Uterus (tissue), 4 donors: ENCODE data around the gene EVL. TPM values are rescaled to one million over a fixed set of nuclear protein-coding genes. Genes with fewer than 3 reads are reported as not detected.
A peak's percentile ranks its signal among the peaks of the same experiment; 100 is the strongest.

Experiments
- DNase-seq, 2 donors: peaks; one replicate each; pipeline ENCODE4 v3.0.0-alpha.2; 2019 to 2020
- H3K27ac ChIP-seq, 2 donors: fragments of 200-600 bp; sonication (generic); 1 replicate in 1 of 2; 2 replicates in 1 of 2; pipeline ENCODE4 v1.5.1; 2016 to 2018
- H3K27me3 ChIP-seq, 2 donors: fragments of 200-600 bp; sonication (generic); one replicate each; pipeline ENCODE4 v1.5.1; 2018 to 2019; ENCODE audit warnings: control low read depth in 1 of 2
- H3K36me3 ChIP-seq, 2 donors: fragments of 200-600 bp; sonication (generic); one replicate each; pipeline ENCODE4 v1.5.1; 2019; ENCODE audit warnings: control low read depth in 1 of 2
- H3K4me1 ChIP-seq, 2 donors: fragments of 200-600 bp; sonication (generic); one replicate each; pipeline ENCODE4 v1.5.1; 2018 to 2019; ENCODE audit warnings: control low read depth in 1 of 2
- H3K4me3 ChIP-seq, 2 donors: fragments of 200-600 bp; sonication (generic); 1 replicate in 1 of 2; 2 replicates in 1 of 2; pipeline ENCODE4 v1.5.1; 2018 to 2019; ENCODE audit warnings: mild to moderate bottlenecking in 1 of 2
- H3K9me3 ChIP-seq, 2 donors: fragments of 200-600 bp; sonication (generic); one replicate each; pipeline ENCODE4 v1.5.1; 2019; ENCODE audit warnings: control low read depth in 1 of 2
- POLR2A ChIP-seq, 2 donors: fragments of 450-650 bp; IDR thresholded peaks; one replicate each; pipeline ENCODE4 v1.6.1; 2016; ENCODE audit warnings: antibody characterized with exemption in 2 of 2, mild to moderate bottlenecking in 1 of 2, moderate library complexity in 1 of 2
- intact Hi-C: fragments of 100-400 bp; cut with DNase I; formaldehyde crosslinking; loops from one replicate; pipeline ENCODE4 v1.15.1; 2023; ENCODE audit warnings: low total_unique reads
- total RNA-seq, 4 donors: library from RNA; depleted of rRNA in 3 of 4; stranded (reverse); fragments of >200 nt in 3 of 4; gene quantifications; one replicate each; pipeline versions ENCODE4 v1.1.0 to v1.2.4, GENCODE V29; 2014 to 2023
- TF ChIP-seq, protein P1 (sequence below), 4 experiments: fragments of 200-600 bp in 2 of 4; fragments of 450-650 bp in 2 of 4; sonication (generic) in 2 of 4; IDR thresholded peaks; one replicate each; pipeline ENCODE4 v1.5.1; 2016 to 2019; ENCODE audit warnings: antibody characterized with exemption in 4 of 4, mild to moderate bottlenecking in 2 of 4, moderate library complexity in 1 of 4
- donor health status: DM: yes; HTN: yes; CAD: no.

EVL gene
- total RNA-seq, 4 donors from 2014 or later: 22.1 to 133 (median 67.5) TPM

DNA sequence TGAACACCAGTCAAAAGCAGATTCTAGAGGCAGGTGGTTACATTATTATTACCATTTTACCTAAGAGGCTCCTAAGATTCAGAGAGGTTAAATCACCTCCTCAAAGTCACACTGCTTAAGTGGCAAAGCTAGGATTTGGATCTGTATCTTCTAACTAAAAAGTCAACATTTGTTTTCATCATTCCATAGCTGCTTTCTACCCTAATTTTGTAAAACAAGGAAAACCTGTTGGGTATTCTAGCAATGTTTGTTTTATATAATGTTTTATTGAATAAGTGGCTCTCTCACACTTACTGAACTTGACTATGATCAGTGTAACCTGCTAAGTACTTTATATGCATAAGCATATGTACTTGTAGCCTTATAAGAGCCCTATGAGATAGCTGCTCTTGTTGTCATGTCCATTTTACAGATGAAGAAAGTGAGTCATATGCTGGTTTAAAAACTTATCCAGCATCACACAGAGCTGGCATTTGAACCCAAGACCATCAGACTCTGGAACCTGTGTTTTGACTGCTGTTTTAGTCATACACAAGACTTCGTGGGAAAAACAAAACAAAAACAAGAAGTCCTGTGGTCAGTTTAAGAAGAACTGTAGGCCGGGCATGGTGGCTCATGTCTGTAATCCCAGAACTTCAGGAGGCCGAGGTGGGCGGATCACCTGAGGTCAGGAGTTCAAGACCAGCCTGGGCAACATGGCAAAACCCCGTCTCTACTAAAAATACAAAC lies 31.7 kb upstream of the EVL start:
- TF ChIP-seq, protein P1, sequence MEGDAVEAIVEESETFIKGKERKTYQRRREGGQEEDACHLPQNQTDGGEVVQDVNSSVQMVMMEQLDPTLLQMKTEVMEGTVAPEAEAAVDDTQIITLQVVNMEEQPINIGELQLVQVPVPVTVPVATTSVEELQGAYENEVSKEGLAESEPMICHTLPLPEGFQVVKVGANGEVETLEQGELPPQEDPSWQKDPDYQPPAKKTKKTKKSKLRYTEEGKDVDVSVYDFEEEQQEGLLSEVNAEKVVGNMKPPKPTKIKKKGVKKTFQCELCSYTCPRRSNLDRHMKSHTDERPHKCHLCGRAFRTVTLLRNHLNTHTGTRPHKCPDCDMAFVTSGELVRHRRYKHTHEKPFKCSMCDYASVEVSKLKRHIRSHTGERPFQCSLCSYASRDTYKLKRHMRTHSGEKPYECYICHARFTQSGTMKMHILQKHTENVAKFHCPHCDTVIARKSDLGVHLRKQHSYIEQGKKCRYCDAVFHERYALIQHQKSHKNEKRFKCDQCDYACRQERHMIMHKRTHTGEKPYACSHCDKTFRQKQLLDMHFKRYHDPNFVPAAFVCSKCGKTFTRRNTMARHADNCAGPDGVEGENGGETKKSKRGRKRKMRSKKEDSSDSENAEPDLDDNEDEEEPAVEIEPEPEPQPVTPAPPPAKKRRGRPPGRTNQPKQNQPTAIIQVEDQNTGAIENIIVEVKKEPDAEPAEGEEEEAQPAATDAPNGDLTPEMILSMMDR (IDR thresholded peaks at IDR 0.05): no peak
- TF ChIP-seq POLR2A (IDR thresholded peaks at IDR 0.05): no peak
- Histone ChIP-seq H3K4me1 (peaks cover 0 to 13% of the 10 kb centered on the region in 2 donors), H3K4me3 (no peak overlapping the region), H3K9me3 (no peaks in the 10 kb centered on the region), H3K36me3 (no peaks in the 10 kb centered on the region), H3K27me3 (no peaks in the 10 kb centered on the region), H3K27ac (no peak overlapping the region)
- intact Hi-C loops: no loop called here
- DNase-seq: no peak

DNA sequence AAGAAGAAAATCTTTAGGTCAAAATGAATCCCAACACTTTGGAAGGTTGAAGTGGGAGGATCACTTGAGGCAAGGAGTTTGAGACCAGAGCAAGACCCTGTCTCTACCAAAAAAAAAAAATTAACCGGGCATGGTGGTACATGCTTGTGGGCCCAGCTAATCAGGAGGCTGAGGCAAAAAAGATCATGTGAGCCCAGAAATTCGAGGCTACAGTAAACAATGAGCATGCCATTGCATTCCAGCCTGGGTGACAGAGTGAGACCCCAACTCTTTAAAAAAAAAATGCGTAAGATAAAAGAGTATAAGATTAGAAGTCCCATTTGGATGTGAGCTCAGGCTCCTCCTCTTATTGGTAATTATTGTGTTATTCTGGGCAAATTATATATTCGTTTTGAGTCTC lies 30.8 kb upstream of the EVL start:
- TF ChIP-seq POLR2A (IDR thresholded peaks at IDR 0.05): no peak
- TF ChIP-seq, protein P1 (IDR thresholded peaks at IDR 0.05): no peak
- Histone ChIP-seq H3K27ac (no peak overlapping the region), H3K36me3 (no peaks in the 10 kb centered on the region), H3K4me3 (no peak overlapping the region), H3K4me1 (peaks cover 0 to 13% of the 10 kb centered on the region in 2 donors), H3K9me3 (no peaks in the 10 kb centered on the region), H3K27me3 (no peaks in the 10 kb centered on the region)
- intact Hi-C loops: no loop called here
- DNase-seq: no peak

- DNase-seq: no peak
- Histone ChIP-seq H3K9me3 (no peaks in the 10 kb centered on the region), H3K36me3 (no peaks in the 10 kb centered on the region), H3K4me3 (no peak overlapping the region), H3K27me3 (no peaks in the 10 kb centered on the region), H3K4me1 (peaks cover 0 to 13% of the 10 kb centered on the region in 2 donors), H3K27ac (no peak overlapping the region)
- TF ChIP-seq, protein P1 (IDR thresholded peaks at IDR 0.05): no peak
- no peak for TF ChIP-seq POLR2A (IDR thresholded peaks at IDR 0.05)
- intact Hi-C loops: no loop called here
Observed at GRCh38 chr14:100034961-100035500, 30.2 kb upstream of the EVL start.

- DNase-seq: no peak
- TF ChIP-seq, protein P1 (IDR thresholded peaks at IDR 0.05): no peak
- Histone ChIP-seq H3K4me3 (no peak overlapping the region), H3K4me1 (peaks cover 0 to 6% of the 10 kb centered on the region in 2 donors), H3K36me3 (no peaks in the 10 kb centered on the region), H3K27ac (no peak overlapping the region), H3K27me3 (no peaks in the 10 kb centered on the region), H3K9me3 (no peaks in the 10 kb centered on the region)
- intact Hi-C loops: no loop called here
Observed at GRCh38 chr14:100035700-100036099, 29.5 kb upstream of the EVL start.

GRCh38 chr14:100037353-100037752 lies 27.9 kb upstream of the EVL start:
- peak in 1 of 2 donors; percentile 36 for DNase-seq
- intact Hi-C loops: no loop called here
- Histone ChIP-seq H3K4me3 (no peak overlapping the region), H3K4me1 (peaks cover 0 to 4% of the 10 kb centered on the region in 2 donors), H3K27me3 (no peaks in the 10 kb centered on the region), H3K9me3 (no peaks in the 10 kb centered on the region), H3K36me3 (no peaks in the 10 kb centered on the region), H3K27ac (no peak overlapping the region)
- TF ChIP-seq POLR2A (IDR thresholded peaks at IDR 0.05): no peak
- TF ChIP-seq, protein P1 (IDR thresholded peaks at IDR 0.05): no peak
